ENCODE data around the gene RASA3. TPM values are rescaled to one million over a fixed set of nuclear protein-coding genes. Genes with fewer than 3 reads are reported as not detected.

The RASA3 gene
- polyA plus RNA-seq, 1 donor from 2014 or later = 8.5 TPM

DNA sequence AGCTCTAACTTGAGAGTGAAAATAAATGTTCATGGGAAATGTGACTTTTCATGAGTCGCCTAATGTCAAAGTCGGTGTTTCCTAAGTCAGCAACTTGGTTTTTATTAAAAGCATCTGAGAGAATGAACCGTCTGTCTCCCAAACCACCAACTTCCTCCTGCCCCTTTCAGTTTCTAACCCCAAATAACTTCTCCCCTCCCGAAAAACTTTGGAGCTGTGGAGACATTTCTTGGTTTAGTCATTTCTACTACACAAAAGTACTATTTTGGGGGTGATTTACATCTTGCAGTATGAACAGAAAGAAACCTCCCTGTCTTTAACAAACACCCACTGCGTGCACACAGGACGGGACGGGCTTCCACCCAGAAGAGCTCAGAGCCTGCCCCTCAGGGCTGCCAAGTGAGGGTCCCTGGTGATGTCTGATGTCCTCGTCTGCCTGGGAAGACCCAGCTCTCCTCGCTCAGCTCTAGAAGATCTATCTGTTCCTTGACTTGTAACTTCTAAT is 65.0 kb downstream of the RASA3 start:
- TF ChIP-seq RAD21 (conservative IDR thresholded peaks at IDR 0.05) (no peak), MXI1 (conservative IDR thresholded peaks at IDR 0.05; ENCODE audit: poor library complexity, severe bottlenecking) (no peak), EP300 (conservative IDR thresholded peaks at IDR 0.05; ENCODE audit: poor library complexity, severe bottlenecking) (no peak), TAF1 (IDR thresholded peaks at IDR 0.05; ENCODE audit: low read depth) (no peak), SMC3 (conservative IDR thresholded peaks at IDR 0.05; ENCODE audit: poor library complexity) (no peak)
- TF ChIP-seq, protein P1, sequence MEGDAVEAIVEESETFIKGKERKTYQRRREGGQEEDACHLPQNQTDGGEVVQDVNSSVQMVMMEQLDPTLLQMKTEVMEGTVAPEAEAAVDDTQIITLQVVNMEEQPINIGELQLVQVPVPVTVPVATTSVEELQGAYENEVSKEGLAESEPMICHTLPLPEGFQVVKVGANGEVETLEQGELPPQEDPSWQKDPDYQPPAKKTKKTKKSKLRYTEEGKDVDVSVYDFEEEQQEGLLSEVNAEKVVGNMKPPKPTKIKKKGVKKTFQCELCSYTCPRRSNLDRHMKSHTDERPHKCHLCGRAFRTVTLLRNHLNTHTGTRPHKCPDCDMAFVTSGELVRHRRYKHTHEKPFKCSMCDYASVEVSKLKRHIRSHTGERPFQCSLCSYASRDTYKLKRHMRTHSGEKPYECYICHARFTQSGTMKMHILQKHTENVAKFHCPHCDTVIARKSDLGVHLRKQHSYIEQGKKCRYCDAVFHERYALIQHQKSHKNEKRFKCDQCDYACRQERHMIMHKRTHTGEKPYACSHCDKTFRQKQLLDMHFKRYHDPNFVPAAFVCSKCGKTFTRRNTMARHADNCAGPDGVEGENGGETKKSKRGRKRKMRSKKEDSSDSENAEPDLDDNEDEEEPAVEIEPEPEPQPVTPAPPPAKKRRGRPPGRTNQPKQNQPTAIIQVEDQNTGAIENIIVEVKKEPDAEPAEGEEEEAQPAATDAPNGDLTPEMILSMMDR (IDR thresholded peaks at IDR 0.05; ENCODE audit: poor library complexity, severe bottlenecking) = no peak
- Histone ChIP-seq H3F3A (ENCODE audit: insufficient read depth, low read length, poor library complexity, severe bottlenecking) (no peaks in the 10 kb centered on the region), H4K20me1 (ENCODE audit: insufficient read depth) (no peaks in the 10 kb centered on the region), H3K9ac (ENCODE audit: low read length) (no peak overlapping the region), H3K4me2 (ENCODE audit: low read length) (no peak overlapping the region), H2AFZ (ENCODE audit: low read depth, low read length) (no peak overlapping the region), H3K27me3 (ENCODE audit: insufficient read depth, low read depth, low read length) (no peaks in the 10 kb centered on the region), H3K9me3 (ENCODE audit: low read length) (no peaks in the 10 kb centered on the region), H3K9me2 (ENCODE audit: insufficient read depth, low read length) (no peaks in the 10 kb centered on the region), H3K4me3 (ENCODE audit: low read length) (no peak overlapping the region), H3K27ac (ENCODE audit: low read length) (no peak overlapping the region), H3K79me2 (replicated peaks; ENCODE audit: insufficient read depth, low read length) (no peaks in the 10 kb centered on the region), H3K36me3 (ENCODE audit: insufficient read depth, low read length) (no peaks in the 10 kb centered on the region)

DNA sequence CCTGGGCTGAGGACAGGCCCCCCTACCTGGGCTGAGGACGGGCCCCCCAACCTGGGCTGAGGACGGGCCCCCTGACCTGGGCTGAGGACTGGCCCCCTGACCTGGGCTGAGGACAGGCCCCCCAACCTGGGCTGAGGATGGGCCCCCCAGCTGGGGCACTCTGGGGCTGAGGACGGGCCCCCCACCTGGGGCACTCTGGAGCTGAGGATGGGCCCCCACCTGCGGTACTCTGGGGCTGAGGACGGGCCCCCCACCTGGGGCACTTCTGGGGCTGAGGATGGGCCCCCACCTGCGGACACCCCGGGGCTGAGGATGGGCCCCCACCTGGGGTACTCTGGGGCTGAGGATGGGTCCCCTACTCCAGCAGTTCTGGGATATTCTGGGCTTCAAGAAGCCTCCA is 65.5 kb downstream of the RASA3 start:
- no peaks in the 10 kb centered on the region for H3K79me2 ChIP-seq (replicated peaks; ENCODE audit: insufficient read depth, low read length)

More for the DNA sequence above, 65.5 kb downstream of the RASA3 start:
- no peak overlapping the region for H2AFZ ChIP-seq (ENCODE audit: low read depth, low read length)
- no peak overlapping the region for H3K9ac ChIP-seq (ENCODE audit: low read length)
- no peak overlapping the region for H3K27ac ChIP-seq (ENCODE audit: low read length)
- no peaks in the 10 kb centered on the region for H3K9me3 ChIP-seq (ENCODE audit: low read length)
- no peaks in the 10 kb centered on the region for H3K27me3 ChIP-seq (ENCODE audit: insufficient read depth, low read depth, low read length)
- no peak overlapping the region for H3K4me2 ChIP-seq (ENCODE audit: low read length)
- no peaks in the 10 kb centered on the region for H4K20me1 ChIP-seq (ENCODE audit: insufficient read depth)
- TF ChIP-seq, protein P2, sequence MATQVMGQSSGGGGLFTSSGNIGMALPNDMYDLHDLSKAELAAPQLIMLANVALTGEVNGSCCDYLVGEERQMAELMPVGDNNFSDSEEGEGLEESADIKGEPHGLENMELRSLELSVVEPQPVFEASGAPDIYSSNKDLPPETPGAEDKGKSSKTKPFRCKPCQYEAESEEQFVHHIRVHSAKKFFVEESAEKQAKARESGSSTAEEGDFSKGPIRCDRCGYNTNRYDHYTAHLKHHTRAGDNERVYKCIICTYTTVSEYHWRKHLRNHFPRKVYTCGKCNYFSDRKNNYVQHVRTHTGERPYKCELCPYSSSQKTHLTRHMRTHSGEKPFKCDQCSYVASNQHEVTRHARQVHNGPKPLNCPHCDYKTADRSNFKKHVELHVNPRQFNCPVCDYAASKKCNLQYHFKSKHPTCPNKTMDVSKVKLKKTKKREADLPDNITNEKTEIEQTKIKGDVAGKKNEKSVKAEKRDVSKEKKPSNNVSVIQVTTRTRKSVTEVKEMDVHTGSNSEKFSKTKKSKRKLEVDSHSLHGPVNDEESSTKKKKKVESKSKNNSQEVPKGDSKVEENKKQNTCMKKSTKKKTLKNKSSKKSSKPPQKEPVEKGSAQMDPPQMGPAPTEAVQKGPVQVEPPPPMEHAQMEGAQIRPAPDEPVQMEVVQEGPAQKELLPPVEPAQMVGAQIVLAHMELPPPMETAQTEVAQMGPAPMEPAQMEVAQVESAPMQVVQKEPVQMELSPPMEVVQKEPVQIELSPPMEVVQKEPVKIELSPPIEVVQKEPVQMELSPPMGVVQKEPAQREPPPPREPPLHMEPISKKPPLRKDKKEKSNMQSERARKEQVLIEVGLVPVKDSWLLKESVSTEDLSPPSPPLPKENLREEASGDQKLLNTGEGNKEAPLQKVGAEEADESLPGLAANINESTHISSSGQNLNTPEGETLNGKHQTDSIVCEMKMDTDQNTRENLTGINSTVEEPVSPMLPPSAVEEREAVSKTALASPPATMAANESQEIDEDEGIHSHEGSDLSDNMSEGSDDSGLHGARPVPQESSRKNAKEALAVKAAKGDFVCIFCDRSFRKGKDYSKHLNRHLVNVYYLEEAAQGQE (IDR thresholded peaks at IDR 0.05; ENCODE audit: borderline replicate concordance) = no peak
- TF ChIP-seq POLR2AphosphoS5 (IDR thresholded peaks at IDR 0.05) (no peak), TAF1 (IDR thresholded peaks at IDR 0.05; ENCODE audit: low read depth) (no peak), MXI1 (conservative IDR thresholded peaks at IDR 0.05; ENCODE audit: poor library complexity, severe bottlenecking) (no peak), EP300 (conservative IDR thresholded peaks at IDR 0.05; ENCODE audit: poor library complexity, severe bottlenecking) (no peak), RAD21 (conservative IDR thresholded peaks at IDR 0.05) (no peak), EZH2 (IDR thresholded peaks at IDR 0.05; ENCODE audit: borderline replicate concordance, insufficient read depth, low read length, poor library complexity, severe bottlenecking) (no peak), SMC3 (conservative IDR thresholded peaks at IDR 0.05; ENCODE audit: poor library complexity) (no peak)
- TF ChIP-seq, protein P1 (IDR thresholded peaks at IDR 0.05; ENCODE audit: poor library complexity, severe bottlenecking) = no peak
- H3K36me3 ChIP-seq (ENCODE audit: insufficient read depth, low read length) = no peaks in the 10 kb centered on the region
- H3K9me2 ChIP-seq (ENCODE audit: insufficient read depth, low read length) = no peaks in the 10 kb centered on the region
- H3F3A ChIP-seq (ENCODE audit: insufficient read depth, low read length, poor library complexity, severe bottlenecking) = no peaks in the 10 kb centered on the region
- no peak overlapping the region for H3K4me3 ChIP-seq (ENCODE audit: low read length)
